Epithelial cell of proximal tubule (primary cell): ENCODE results near the gene NOL3. TPM values are rescaled to one million over a fixed set of nuclear protein-coding genes. Genes with fewer than 3 reads are reported as not detected.

Experiments
- DNase-seq: peaks from one replicate; pipeline ENCODE4 v3.0.0-alpha.2; 2011; ENCODE audit warnings: low read depth
- H3K4me3 ChIP-seq: 2 replicates; pipeline ENCODE4 v1.5.1; 2011; ENCODE audit warnings: low read depth, mild to moderate bottlenecking, low read length
- CTCF ChIP-seq: conservative IDR thresholded peaks from 2 replicates; pipeline ENCODE4 v1.5.1; 2012; ENCODE audit warnings: low read depth, mild to moderate bottlenecking, low read length
- total RNA-seq: library from RNA; depleted of rRNA; stranded (reverse); fragments of >200 nt; gene quantifications from 2 replicates; pipeline ENCODE4 v1.2.3, GENCODE V29; 2015

Gene NOL3
- total RNA-seq, 1 donor from 2014 or later = 39.4 TPM

- no peak overlapping the region for H3K4me3 ChIP-seq
- no peak for TF ChIP-seq CTCF
- no peak for DNase-seq
Measured at GRCh38 chr16:67213197-67214019, 43.1 kb downstream of the NOL3 start.

GRCh38 chr16:67215706-67216105 is 45.4 kb downstream of the NOL3 start:
- H3K4me3 ChIP-seq = no peak overlapping the region
- no peak for DNase-seq
- no peak for TF ChIP-seq CTCF

GRCh38 chr16:67216612-67217490 is 46.5 kb downstream of the NOL3 start:
- H3K4me3 ChIP-seq = no peak overlapping the region
- no peak for TF ChIP-seq CTCF
- DNase-seq = no peak

- TF ChIP-seq CTCF = no peak
- H3K4me3 ChIP-seq = no peak overlapping the region
- no peak for DNase-seq
Measured at GRCh38 chr16:67223992-67224391, 53.7 kb downstream of the NOL3 start.

Other genes starting within 250 kb of the NOL3 start
- gene RRAD, start 245.0 kb upstream of the NOL3 start, total RNA-seq = 6.5 and 40.2 TPM in 2 replicates
- gene CIAO2B, start 236.1 kb upstream of the NOL3 start, total RNA-seq = 123 and 178 TPM in 2 replicates
- gene CES2, start 235.0 kb upstream of the NOL3 start, total RNA-seq = 10.9 and 20.9 TPM in 2 replicates
- gene CES3, start 209.3 kb upstream of the NOL3 start, total RNA-seq = 0.75 TPM in 1 of 2 replicates, not detected in the other
- 0.52 and 2.0 TPM in 2 replicates for gene CES4A, start 181.9 kb upstream of the NOL3 start, total RNA-seq
- 74.9 and 178 TPM in 2 replicates for gene CBFB, start 141.4 kb upstream of the NOL3 start, total RNA-seq
- gene PHAF1, start 60.6 kb upstream of the NOL3 start, total RNA-seq = 14.7 and 16.4 TPM in 2 replicates
- 1.0 and 2.0 TPM in 2 replicates for gene B3GNT9, start 19.5 kb upstream of the NOL3 start, total RNA-seq
- 17.6 and 30.6 TPM in 2 replicates for gene TRADD, start 10.6 kb upstream of the NOL3 start, total RNA-seq
- gene FBXL8, start 10.6 kb upstream of the NOL3 start, total RNA-seq = 4.9 and 12.3 TPM in 2 replicates
- 0.14 and 0.63 TPM in 2 replicates for gene HSF4, start 5.8 kb upstream of the NOL3 start, total RNA-seq
- gene MATCAP1, start 13.4 kb downstream of the NOL3 start, total RNA-seq = 5.1 and 11.4 TPM in 2 replicates
- gene EXOC3L1, start 19.6 kb downstream of the NOL3 start, total RNA-seq = 1.2 TPM in 1 of 2 replicates, not detected in the other
- 78.9 and 108 TPM in 2 replicates for gene E2F4, start 21.6 kb downstream of the NOL3 start, total RNA-seq
- 4.0 and 11.0 TPM in 2 replicates for gene ELMO3, start 28.6 kb downstream of the NOL3 start, total RNA-seq
- 49.0 and 54.8 TPM in 2 replicates for gene TMEM208, start 56.6 kb downstream of the NOL3 start, total RNA-seq
- gene FHOD1, start 76.9 kb downstream of the NOL3 start, total RNA-seq = 16.4 and 20.1 TPM in 2 replicates
- 0.14 and 0.23 TPM in 2 replicates for gene SLC9A5, start 78.4 kb downstream of the NOL3 start, total RNA-seq
- 6.6 and 10.2 TPM in 2 replicates for gene PLEKHG4, start 109.0 kb downstream of the NOL3 start, total RNA-seq
- 0.14 and 0.35 TPM in 2 replicates for gene KCTD19, start 156.2 kb downstream of the NOL3 start, total RNA-seq
- 0.07 and 0.52 TPM in 2 replicates for gene LRRC36, start 156.3 kb downstream of the NOL3 start, total RNA-seq
- 0.36 TPM in 1 of 2 replicates, not detected in the other for gene TPPP3, start 223.0 kb downstream of the NOL3 start, total RNA-seq
- gene ZDHHC1, start 245.9 kb downstream of the NOL3 start, total RNA-seq = 1.8 and 7.3 TPM in 2 replicates